Neural progenitor cell (in vitro differentiated cells): ENCODE measurements around the gene HECTD2. TPM values are rescaled to one million over a fixed set of nuclear protein-coding genes. Genes with fewer than 3 reads are reported as not detected.
"Not testable (repeated sequence)": the region's sequence is repeated elsewhere in the genome, so short reads cannot be mapped to it uniquely, and the experiment has no call there.

Experiments used
- DNase-seq: peaks from one replicate; pipeline ENCODE4 v3.0.0-alpha.2; 2016; ENCODE audit warnings: low spot score
- H2AFZ ChIP-seq: fragments of 200-600 bp; sonication (generic); replicated peaks from 2 replicates; pipeline ENCODE4 v1.6.1; 2016; ENCODE audit warnings: antibody characterized with exemption
- H3F3A ChIP-seq: fragments of 200-600 bp; sonication (generic); 2 replicates; pipeline ENCODE4 v1.6.1; 2016; ENCODE audit warnings: antibody characterized with exemption, low read depth
- H3K27ac ChIP-seq: fragments of 200-600 bp; sonication (generic); 2 replicates; pipeline ENCODE4 v1.5.1; 2016; ENCODE audit warnings: mild to moderate bottlenecking
- H3K27me3 ChIP-seq: fragments of 200-600 bp; sonication (generic); 2 replicates; pipeline ENCODE4 v1.6.1; 2016; ENCODE audit warnings: mild to moderate bottlenecking, moderate library complexity
- H3K36me3 ChIP-seq: fragments of 200-600 bp; sonication (generic); 2 replicates; pipeline ENCODE4 v1.5.1; 2016
- H3K4me1 ChIP-seq: fragments of 200-600 bp; sonication (generic); 2 replicates; pipeline ENCODE4 v1.6.1; 2016; ENCODE audit warnings: mixed run types
- H3K4me2 ChIP-seq: fragments of 200-600 bp; sonication (generic); 2 replicates; pipeline ENCODE4 v1.6.1; 2016
- H3K4me3 ChIP-seq: fragments of 200-600 bp; sonication (generic); 2 replicates; pipeline ENCODE4 v1.5.1; 2016
- H3K79me2 ChIP-seq: fragments of 200-600 bp; sonication (generic); 2 replicates; pipeline ENCODE4 v1.6.1; 2016; ENCODE audit warnings: low read depth
- H3K9ac ChIP-seq: fragments of 200-600 bp; sonication (generic); 2 replicates; pipeline ENCODE4 v1.6.1; 2016
- H3K9me3 ChIP-seq: fragments of 200-600 bp; sonication (generic); 2 replicates; pipeline ENCODE4 v1.5.1; 2016; ENCODE audit warnings: low read depth
- H4K20me1 ChIP-seq: fragments of 200-600 bp; sonication (generic); 2 replicates; pipeline ENCODE4 v1.6.1; 2016; ENCODE audit warnings: low read depth
- H3K27ac Mint-ChIP-seq: 3 replicates; pipeline ENCODE4 v1.8.0; 2021; ENCODE audit warnings: mixed read lengths
- H3K27me3 Mint-ChIP-seq: 2 replicates; pipeline ENCODE4 v1.8.0; 2022; ENCODE audit warnings: low read depth, mild to moderate bottlenecking, inconsistent platforms, moderate library complexity, mixed read lengths; ENCODE audit not compliant: insufficient read depth
- H3K36me3 Mint-ChIP-seq: 3 replicates; pipeline ENCODE4 v1.8.0; 2021; ENCODE audit warnings: mixed read lengths
- H3K4me1 Mint-ChIP-seq: 3 replicates; pipeline ENCODE4 v1.8.0; 2021; ENCODE audit warnings: mixed read lengths
- H3K4me3 Mint-ChIP-seq: 3 replicates; pipeline ENCODE4 v1.8.0; 2021; ENCODE audit warnings: mild to moderate bottlenecking, moderate library complexity, mixed read lengths
- H3K9me3 Mint-ChIP-seq: 3 replicates; pipeline ENCODE4 v1.8.0; 2020; ENCODE audit warnings: mixed read lengths
- EZH2 ChIP-seq: fragments of 200-600 bp; sonication (generic); IDR thresholded peaks from 2 replicates; pipeline ENCODE4 v1.6.1; 2017; ENCODE audit warnings: antibody characterized with exemption, mild to moderate bottlenecking, moderate library complexity
- EZH2phosphoT487 ChIP-seq: fragments of 200-600 bp; sonication (generic); IDR thresholded peaks from 2 replicates; pipeline ENCODE4 v1.6.1; 2017; ENCODE audit warnings: antibody characterized with exemption
- total RNA-seq: library from RNA; depleted of rRNA; stranded (reverse); fragments of >200 nt; gene quantifications from 2 replicates; pipeline ENCODE4 v1.2.3, GENCODE V29; 2015; ENCODE audit warnings: low replicate concordance
- TF ChIP-seq, protein P1 (sequence below): fragments of 200-600 bp; sonication (generic); IDR thresholded peaks from 2 replicates; pipeline ENCODE4 v1.5.1; 2017; ENCODE audit warnings: antibody characterized with exemption, mild to moderate bottlenecking

Gene HECTD2
- total RNA-seq, 1 donor from 2014 or later, result 51.5 TPM

DNA sequence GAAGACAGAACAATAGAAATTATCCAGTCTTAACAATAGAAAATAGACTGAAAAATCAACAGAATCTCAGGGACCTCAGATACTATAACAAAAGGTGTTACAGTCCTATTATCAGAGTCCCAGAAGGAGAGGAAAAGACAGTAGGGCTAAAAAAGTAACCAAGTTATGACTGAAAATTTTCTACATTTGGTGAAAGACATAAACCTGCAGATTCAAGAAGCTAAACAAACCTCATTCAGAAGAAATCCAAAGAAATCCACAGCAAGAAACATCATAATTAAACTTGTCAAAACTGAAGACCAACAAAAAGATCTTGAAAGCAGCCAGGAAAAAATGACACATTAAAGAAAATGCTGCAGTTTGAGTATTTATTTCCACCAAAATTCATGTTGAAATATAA lies 41.9 kb downstream of the HECTD2 start:
- Histone ChIP-seq H3K4me1 (no peaks in the 10 kb centered on the region), H2AFZ (no peak overlapping the region), H3K36me3 (no peaks in the 10 kb centered on the region), H3K9ac (no peak overlapping the region), H4K20me1 (no peaks in the 10 kb centered on the region), H3K27me3 (no peaks in the 10 kb centered on the region), H3K79me2 (no peaks in the 10 kb centered on the region), H3K27ac (no peak overlapping the region), H3K9me3 (peaks cover 13% of the 10 kb centered on the region), H3K4me3 (no peak overlapping the region), H3F3A (no peaks in the 10 kb centered on the region), H3K4me2 (no peak overlapping the region)
- TF ChIP-seq EZH2phosphoT487 (no peak), EZH2 (no peak)
- TF ChIP-seq, protein P1, sequence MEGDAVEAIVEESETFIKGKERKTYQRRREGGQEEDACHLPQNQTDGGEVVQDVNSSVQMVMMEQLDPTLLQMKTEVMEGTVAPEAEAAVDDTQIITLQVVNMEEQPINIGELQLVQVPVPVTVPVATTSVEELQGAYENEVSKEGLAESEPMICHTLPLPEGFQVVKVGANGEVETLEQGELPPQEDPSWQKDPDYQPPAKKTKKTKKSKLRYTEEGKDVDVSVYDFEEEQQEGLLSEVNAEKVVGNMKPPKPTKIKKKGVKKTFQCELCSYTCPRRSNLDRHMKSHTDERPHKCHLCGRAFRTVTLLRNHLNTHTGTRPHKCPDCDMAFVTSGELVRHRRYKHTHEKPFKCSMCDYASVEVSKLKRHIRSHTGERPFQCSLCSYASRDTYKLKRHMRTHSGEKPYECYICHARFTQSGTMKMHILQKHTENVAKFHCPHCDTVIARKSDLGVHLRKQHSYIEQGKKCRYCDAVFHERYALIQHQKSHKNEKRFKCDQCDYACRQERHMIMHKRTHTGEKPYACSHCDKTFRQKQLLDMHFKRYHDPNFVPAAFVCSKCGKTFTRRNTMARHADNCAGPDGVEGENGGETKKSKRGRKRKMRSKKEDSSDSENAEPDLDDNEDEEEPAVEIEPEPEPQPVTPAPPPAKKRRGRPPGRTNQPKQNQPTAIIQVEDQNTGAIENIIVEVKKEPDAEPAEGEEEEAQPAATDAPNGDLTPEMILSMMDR, result no peak
- no peak overlapping the region for H3K27ac Mint-ChIP-seq
- peaks cover 69% of the 10 kb centered on the region for H3K9me3 Mint-ChIP-seq
- H3K27me3 Mint-ChIP-seq, result no peaks in the 10 kb centered on the region
- H3K4me3 Mint-ChIP-seq, result no peak overlapping the region
- no peak for DNase-seq
- H3K4me1 Mint-ChIP-seq, result no peaks in the 10 kb centered on the region
- peaks cover 50% of the 10 kb centered on the region for H3K36me3 Mint-ChIP-seq

DNA sequence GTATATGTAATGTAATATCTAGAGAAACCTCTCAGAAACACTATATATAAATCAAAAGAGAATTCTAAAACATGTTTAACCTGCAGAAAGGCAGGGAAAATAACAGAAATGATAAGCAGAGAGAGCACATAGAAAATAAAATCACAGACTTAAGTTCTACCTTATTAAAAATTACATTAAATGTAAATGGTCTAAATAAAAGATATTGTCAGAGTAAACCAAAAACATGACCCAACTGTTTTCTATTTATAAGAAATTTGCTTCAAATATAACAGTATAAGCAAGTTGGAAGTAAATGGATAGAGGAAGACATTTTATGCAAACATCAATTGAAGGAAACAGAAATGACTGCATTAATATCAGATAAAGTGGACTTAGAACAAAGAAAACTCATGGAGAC lies 43.4 kb downstream of the HECTD2 start:
- Histone ChIP-seq H3K4me2 (no peak overlapping the region), H3K4me3 (no peak overlapping the region), H3K79me2 (no peaks in the 10 kb centered on the region), H3K27me3 (no peaks in the 10 kb centered on the region), H3K4me1 (no peaks in the 10 kb centered on the region), H3K9ac (no peak overlapping the region), H3K27ac (no peak overlapping the region), H2AFZ (no peak overlapping the region), H3K9me3 (peaks cover 13% of the 10 kb centered on the region), H4K20me1 (no peaks in the 10 kb centered on the region), H3F3A (no peaks in the 10 kb centered on the region), H3K36me3 (no peaks in the 10 kb centered on the region)
- H3K27me3 Mint-ChIP-seq, result no peaks in the 10 kb centered on the region
- H3K36me3 Mint-ChIP-seq, result peaks cover 54% of the 10 kb centered on the region
- H3K27ac Mint-ChIP-seq, result no peak overlapping the region
- TF ChIP-seq, protein P1, result no peak
- no peak for TF ChIP-seq EZH2phosphoT487
- TF ChIP-seq EZH2, result no peak
- peaks cover 70% of the 10 kb centered on the region for H3K9me3 Mint-ChIP-seq
- DNase-seq, result no peak
- no peak overlapping the region for H3K4me3 Mint-ChIP-seq
- H3K4me1 Mint-ChIP-seq, result no peaks in the 10 kb centered on the region

- H3K36me3 ChIP-seq, DNase-seq, H3K4me1 Mint-ChIP-seq, H3K4me3 ChIP-seq, H2AFZ ChIP-seq, H3F3A ChIP-seq, H3K27ac ChIP-seq, H3K4me3 Mint-ChIP-seq, H3K4me2 ChIP-seq, H4K20me1 ChIP-seq, H3K27me3 ChIP-seq, H3K27me3 Mint-ChIP-seq, H3K9ac ChIP-seq, H3K27ac Mint-ChIP-seq, H3K79me2 ChIP-seq, H3K4me1 ChIP-seq: not testable (repeated sequence)
- peaks cover 50% of the 10 kb centered on the region for H3K36me3 Mint-ChIP-seq
- peaks cover 13% of the 10 kb centered on the region for H3K9me3 ChIP-seq
- H3K9me3 Mint-ChIP-seq, result peaks cover 60% of the 10 kb centered on the region
These were observed 45.0 kb downstream of the HECTD2 start for GRCh38 chr10:91455135-91455534.

- no peaks in the 10 kb centered on the region for H3K4me1 ChIP-seq
- no peaks in the 10 kb centered on the region for H3K27me3 ChIP-seq
- TF ChIP-seq, protein P1, result no peak
- TF ChIP-seq EZH2phosphoT487 (no peak), EZH2 (no peak)
- no peak overlapping the region for H3K4me2 ChIP-seq
- H3F3A ChIP-seq, result no peaks in the 10 kb centered on the region
- H2AFZ ChIP-seq, result no peak overlapping the region
- Mint-ChIP-seq H3K27me3 (no peaks in the 10 kb centered on the region), H3K4me1 (no peaks in the 10 kb centered on the region), H3K9me3 (peaks cover 22% of the 10 kb centered on the region), H3K4me3 (no peak overlapping the region), H3K36me3 (peaks cover 58% of the 10 kb centered on the region), H3K27ac (no peak overlapping the region)
- no peak overlapping the region for H3K27ac ChIP-seq
- H3K36me3 ChIP-seq, result peaks cover 25% of the 10 kb centered on the region
- DNase-seq, result no peak
- H3K4me3 ChIP-seq, result no peak overlapping the region
- no peaks in the 10 kb centered on the region for H3K79me2 ChIP-seq
- H3K9ac ChIP-seq, result no peak overlapping the region
- no peaks in the 10 kb centered on the region for H4K20me1 ChIP-seq
- H3K9me3 ChIP-seq, result no peaks in the 10 kb centered on the region
These were observed 50.5 kb downstream of the HECTD2 start for GRCh38 chr10:91460681-91461080.
